Panc1 (cell line): ENCODE data around the gene BLCAP.

Source experiments
- POLR2AphosphoS5 ChIP-seq: IDR thresholded peaks from 2 replicates; pipeline ENCODE4 v1.6.1; 2012; ENCODE audit warnings: mild to moderate bottlenecking, low read depth, low read length, moderate library complexity
- SIN3A ChIP-seq: IDR thresholded peaks from 2 replicates; pipeline ENCODE4 v1.6.1; 2012; ENCODE audit warnings: low read depth, mild to moderate bottlenecking, low read length, moderate library complexity, borderline replicate concordance; ENCODE audit not compliant: insufficient read depth
- TF ChIP-seq, protein P1 (sequence below): fragments of 450-650 bp; IDR thresholded peaks from 2 replicates; pipeline ENCODE4 v1.5.1; 2017; ENCODE audit warnings: mild to moderate bottlenecking
- TF ChIP-seq, protein P2 (sequence below), 2 experiments: IDR thresholded peaks; 2 replicates each; pipeline ENCODE4 v1.6.1; 2011 to 2012; ENCODE audit warnings: low read depth in 2 of 2, control low read depth in 1 of 2, low read length in 1 of 2, mild to moderate bottlenecking in 1 of 2, moderate library complexity in 1 of 2; ENCODE audit not compliant: insufficient read depth in 1 of 2

DNA sequence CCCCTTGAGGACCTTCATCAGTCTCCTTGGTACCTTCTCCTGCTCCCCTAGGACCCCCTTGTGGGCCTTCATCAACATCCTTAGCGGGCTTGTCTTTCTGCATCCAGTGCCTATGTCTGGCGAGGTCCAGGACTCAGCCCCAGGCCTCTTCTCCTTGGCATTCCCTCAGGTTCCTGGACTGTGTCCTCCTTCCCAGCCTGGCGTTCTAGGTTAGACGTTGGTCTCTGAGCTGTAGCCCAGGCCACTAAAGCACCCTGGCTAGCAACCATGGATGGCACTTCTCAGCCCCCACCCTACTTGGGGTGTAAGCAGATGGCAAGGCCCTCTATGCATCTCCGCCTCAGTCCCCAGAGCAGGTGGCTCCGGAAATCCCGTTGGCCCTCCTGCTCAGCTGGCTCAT, 58.1 kb downstream of the BLCAP start:
- TF ChIP-seq POLR2AphosphoS5 (no peak), SIN3A (no peak)
- TF ChIP-seq, protein P1, sequence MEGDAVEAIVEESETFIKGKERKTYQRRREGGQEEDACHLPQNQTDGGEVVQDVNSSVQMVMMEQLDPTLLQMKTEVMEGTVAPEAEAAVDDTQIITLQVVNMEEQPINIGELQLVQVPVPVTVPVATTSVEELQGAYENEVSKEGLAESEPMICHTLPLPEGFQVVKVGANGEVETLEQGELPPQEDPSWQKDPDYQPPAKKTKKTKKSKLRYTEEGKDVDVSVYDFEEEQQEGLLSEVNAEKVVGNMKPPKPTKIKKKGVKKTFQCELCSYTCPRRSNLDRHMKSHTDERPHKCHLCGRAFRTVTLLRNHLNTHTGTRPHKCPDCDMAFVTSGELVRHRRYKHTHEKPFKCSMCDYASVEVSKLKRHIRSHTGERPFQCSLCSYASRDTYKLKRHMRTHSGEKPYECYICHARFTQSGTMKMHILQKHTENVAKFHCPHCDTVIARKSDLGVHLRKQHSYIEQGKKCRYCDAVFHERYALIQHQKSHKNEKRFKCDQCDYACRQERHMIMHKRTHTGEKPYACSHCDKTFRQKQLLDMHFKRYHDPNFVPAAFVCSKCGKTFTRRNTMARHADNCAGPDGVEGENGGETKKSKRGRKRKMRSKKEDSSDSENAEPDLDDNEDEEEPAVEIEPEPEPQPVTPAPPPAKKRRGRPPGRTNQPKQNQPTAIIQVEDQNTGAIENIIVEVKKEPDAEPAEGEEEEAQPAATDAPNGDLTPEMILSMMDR, result no peak
- TF ChIP-seq, protein P2, sequence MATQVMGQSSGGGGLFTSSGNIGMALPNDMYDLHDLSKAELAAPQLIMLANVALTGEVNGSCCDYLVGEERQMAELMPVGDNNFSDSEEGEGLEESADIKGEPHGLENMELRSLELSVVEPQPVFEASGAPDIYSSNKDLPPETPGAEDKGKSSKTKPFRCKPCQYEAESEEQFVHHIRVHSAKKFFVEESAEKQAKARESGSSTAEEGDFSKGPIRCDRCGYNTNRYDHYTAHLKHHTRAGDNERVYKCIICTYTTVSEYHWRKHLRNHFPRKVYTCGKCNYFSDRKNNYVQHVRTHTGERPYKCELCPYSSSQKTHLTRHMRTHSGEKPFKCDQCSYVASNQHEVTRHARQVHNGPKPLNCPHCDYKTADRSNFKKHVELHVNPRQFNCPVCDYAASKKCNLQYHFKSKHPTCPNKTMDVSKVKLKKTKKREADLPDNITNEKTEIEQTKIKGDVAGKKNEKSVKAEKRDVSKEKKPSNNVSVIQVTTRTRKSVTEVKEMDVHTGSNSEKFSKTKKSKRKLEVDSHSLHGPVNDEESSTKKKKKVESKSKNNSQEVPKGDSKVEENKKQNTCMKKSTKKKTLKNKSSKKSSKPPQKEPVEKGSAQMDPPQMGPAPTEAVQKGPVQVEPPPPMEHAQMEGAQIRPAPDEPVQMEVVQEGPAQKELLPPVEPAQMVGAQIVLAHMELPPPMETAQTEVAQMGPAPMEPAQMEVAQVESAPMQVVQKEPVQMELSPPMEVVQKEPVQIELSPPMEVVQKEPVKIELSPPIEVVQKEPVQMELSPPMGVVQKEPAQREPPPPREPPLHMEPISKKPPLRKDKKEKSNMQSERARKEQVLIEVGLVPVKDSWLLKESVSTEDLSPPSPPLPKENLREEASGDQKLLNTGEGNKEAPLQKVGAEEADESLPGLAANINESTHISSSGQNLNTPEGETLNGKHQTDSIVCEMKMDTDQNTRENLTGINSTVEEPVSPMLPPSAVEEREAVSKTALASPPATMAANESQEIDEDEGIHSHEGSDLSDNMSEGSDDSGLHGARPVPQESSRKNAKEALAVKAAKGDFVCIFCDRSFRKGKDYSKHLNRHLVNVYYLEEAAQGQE (IDR thresholded peaks at IDR 0.05; ENCODE audit: insufficient read depth in 1 of 2, low read depth in 2 of 2, low read length in 1 of 2), result no peak
